Kidney (tissue), 14 donors: ENCODE results near the gene MIA. TPM values are rescaled to one million over a fixed set of nuclear protein-coding genes. Genes with fewer than 3 reads are reported as not detected.

ENCODE experiments used
- DNase-seq, 5 donors: peaks; one replicate each; pipeline ENCODE4 v3.0.0-alpha.2; 2013 to 2020
- FAIRE-seq: peaks from 2 replicates; lab custom pipeline; 2012; peaks lifted over from hg19 to GRCh38; lab: Jason Lieb, UNC
- H3K27ac ChIP-seq, 2 donors: one replicate each; pipeline ENCODE4 v1.7.0; 2013; ENCODE audit warnings: low read depth in 2 of 2, low read length in 2 of 2, inconsistent platforms in 1 of 2
- H3K27me3 ChIP-seq: one replicate; pipeline ENCODE4 v1.7.1; 2013; ENCODE audit warnings: low read length, inconsistent platforms; ENCODE audit not compliant: control insufficient read depth, insufficient read depth
- H3K36me3 ChIP-seq, 3 donors: one replicate each; pipeline versions ENCODE4 v1.7.0 to v1.7.1; 2013; ENCODE audit warnings: low read length in 3 of 3, control low read depth in 1 of 3, inconsistent platforms in 1 of 3; ENCODE audit not compliant: insufficient read depth in 3 of 3, control insufficient read depth in 2 of 3
- H3K4me1 ChIP-seq, 3 donors: one replicate each; pipeline versions ENCODE4 v1.7.0 to v1.7.1; 2013; ENCODE audit warnings: low read length in 3 of 3, inconsistent platforms in 1 of 3, low read depth in 1 of 3; ENCODE audit not compliant: control insufficient read depth in 2 of 3, insufficient read depth in 2 of 3
- H3K4me3 ChIP-seq, 3 donors: one replicate each; pipeline versions ENCODE4 v1.7.0 to v1.8.1; 2013; ENCODE audit warnings: low read length in 3 of 3, control low read depth in 1 of 3, inconsistent platforms in 1 of 3
- H3K9ac ChIP-seq, 3 donors: one replicate each; pipeline versions ENCODE4 v1.7.0 to v1.7.1; 2013; ENCODE audit warnings: low read length in 3 of 3, control low read depth in 1 of 3, inconsistent platforms in 1 of 3
- H3K9me3 ChIP-seq, 3 donors: one replicate each; pipeline versions ENCODE4 v1.7.0 to v1.7.1; 2013; ENCODE audit warnings: low read length in 3 of 3, control low read depth in 1 of 3, inconsistent platforms in 1 of 3; ENCODE audit not compliant: control insufficient read depth in 2 of 3, insufficient read depth in 1 of 3
- CTCF ChIP-seq: IDR thresholded peaks from 3 replicates; pipeline ENCODE4 v1.5.1; 2012; ENCODE audit warnings: mild to moderate bottlenecking, moderate library complexity, borderline replicate concordance; ENCODE audit not compliant: insufficient read depth; ENCODE audit errors: extremely low read depth
- intact Hi-C: fragments of 100-400 bp; cut with DNase I; formaldehyde crosslinking; loops from one replicate; pipeline ENCODE4 v1.11.1; 2022
- polyA plus RNA-seq: library from polyadenylated mRNA; stranded (reverse); fragments of 350-450 nt; fragmentation: Illumina TruSeq; extraction: RNeasy Lipid Tissue Mini Kit (QIAGEN cat#74804); gene quantifications from one replicate; pipeline ENCODE4 v1.2.3, GENCODE V29; 2014; ENCODE audit warnings: low read depth, low replicate concordance; ENCODE audit not compliant: insufficient read depth
- total RNA-seq: library from RNA; stranded (reverse); fragmentation: NEBNext Ultra II Directional; extraction: Animal tissue kit (Norgen Biotek cat#: 25700); gene quantifications from one replicate; pipeline ENCODE4 v1.2.1, GENCODE V29; 2021
- donor health status: control.
- donor health status: control.
- donor health status: control.
- donor health status: control.
- donor health status: control.
- donor health status: DM: yes; HTN: yes; CAD: no.
- donor health status: Normal renal cell carcinoma (clear cell type).

MIA gene
- total and polyA plus RNA-seq, 2 donors from 2014 or later, result 6.5 TPM; not detected in 1

DNA sequence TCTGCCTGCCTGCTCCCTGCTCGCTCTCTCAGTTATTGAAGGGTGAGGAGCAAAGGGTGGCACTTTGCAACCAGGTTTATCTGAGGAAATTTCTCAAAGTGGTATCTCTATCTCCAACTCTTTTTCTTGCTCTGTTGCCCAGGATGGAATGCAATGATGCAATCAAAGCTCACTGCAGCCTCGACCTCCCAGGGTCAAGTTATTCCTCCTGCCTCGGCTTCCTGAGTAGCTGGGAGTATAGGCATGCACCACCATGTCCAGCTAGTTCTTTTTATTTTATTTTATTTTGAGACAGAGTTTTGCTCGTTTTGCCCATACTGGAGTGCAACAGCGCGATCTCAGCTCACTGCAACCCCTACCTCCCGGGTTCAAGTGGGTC, 29.9 kb upstream of the MIA start:
- intact Hi-C loops, result no loop called here
- TF ChIP-seq CTCF, result no peak
- Histone ChIP-seq H3K4me1 (peaks cover 0 to 11% (median 10%) of the 10 kb centered on the region in 3 donors), H3K9me3 (no peaks in the 10 kb centered on the region), H3K36me3 (no peaks in the 10 kb centered on the region), H3K4me3 (no peak overlapping the region), H3K9ac (no peak overlapping the region), H3K27ac (no peak overlapping the region), H3K27me3 (no peaks in the 10 kb centered on the region)
- DNase-seq (peak in 3 of 5 donors; percentile 22 to 44 (median 41)), FAIRE-seq (no peak)

DNA sequence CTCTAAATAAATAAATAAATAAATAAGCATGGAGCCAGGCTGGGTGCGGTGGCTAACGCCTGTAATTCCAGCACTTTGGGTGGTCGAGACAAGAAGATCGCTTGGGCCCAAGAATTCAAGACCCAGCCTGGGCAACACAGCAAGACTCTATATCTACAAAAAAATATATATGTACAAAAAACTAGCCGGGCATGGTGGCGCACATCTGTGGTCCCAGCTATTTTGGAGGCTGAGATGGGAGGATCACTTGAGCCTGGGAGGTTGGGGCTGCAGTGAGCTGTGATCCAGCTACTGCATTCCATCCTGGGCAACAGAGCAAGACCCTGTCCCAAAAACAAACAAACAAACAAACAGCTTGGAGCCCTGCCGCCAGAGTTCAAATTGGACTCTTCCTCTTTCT, 27.8 kb upstream of the MIA start:
- Histone ChIP-seq H3K36me3 (no peaks in the 10 kb centered on the region), H3K4me1 (peaks cover 0 to 12% (median 11%) of the 10 kb centered on the region in 3 donors), H3K27me3 (no peaks in the 10 kb centered on the region), H3K27ac (no peak overlapping the region), H3K4me3 (no peak overlapping the region), H3K9me3 (no peaks in the 10 kb centered on the region), H3K9ac (no peak overlapping the region)
- intact Hi-C loops, result no loop called here
- no peak for DNase-seq
- TF ChIP-seq CTCF, result no peak
- no peak for FAIRE-seq

DNA sequence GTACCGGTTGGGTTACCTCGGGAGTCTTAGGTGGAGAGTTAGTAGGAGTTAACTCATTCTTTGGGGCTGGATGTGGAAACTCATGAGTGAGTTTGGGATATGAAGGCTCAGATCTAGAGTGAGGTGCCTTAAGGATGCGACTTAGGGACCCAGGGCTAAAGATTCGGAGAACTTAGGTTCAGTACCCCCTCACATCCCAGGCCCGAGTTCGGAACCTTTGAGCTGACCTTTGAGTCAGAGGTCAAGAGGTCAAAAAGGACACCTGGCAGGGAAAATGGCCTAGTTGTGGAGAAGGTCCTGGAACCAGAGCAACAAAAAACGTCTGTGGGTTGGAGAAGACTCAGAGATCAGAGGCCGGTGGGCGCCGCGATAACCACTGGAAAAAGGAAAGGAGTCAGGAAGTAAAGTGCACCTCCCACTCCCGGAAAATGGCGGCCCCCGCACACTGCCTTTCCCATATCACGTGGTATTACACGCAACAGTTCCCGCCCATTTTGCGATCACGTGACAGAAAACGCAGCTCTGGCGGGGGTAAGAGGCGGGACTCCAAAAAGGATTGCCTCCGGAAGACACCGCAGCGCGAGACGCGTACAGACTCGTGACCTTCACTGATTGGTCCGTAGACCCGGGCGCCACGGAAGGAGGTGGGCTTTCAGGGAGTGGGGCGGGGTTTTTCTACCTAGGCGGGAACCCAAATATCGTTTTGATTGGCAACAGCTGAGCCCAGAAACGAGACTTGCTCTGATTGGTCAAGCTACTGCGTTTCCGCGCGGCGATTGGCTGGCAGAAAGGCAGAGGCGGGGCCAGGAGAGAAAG, 25.1 kb upstream of the MIA start, which contains the start of gene ACTMAP:
TSS of gene ACTMAP (minus strand) at position 420 of the 816 bp plus-strand sequence. CDS start 674 bp downstream, outside the sequence.
- H3K9ac ChIP-seq, result peak within 1 kb of the TSS; percentile 61 to 97 (median 93)
- DNase-seq (peak; percentile 100), FAIRE-seq (peak; percentile 99)
- H3K4me3 ChIP-seq, result peak within 1 kb of the TSS; percentile 93 to 98 (median 96)
- no peak for TF ChIP-seq CTCF
- H3K27me3 ChIP-seq, result no peaks in the 10 kb centered on the region
- peak within 1 kb of the TSS; percentile 93 to 96 for H3K27ac ChIP-seq
- intact Hi-C loops, result no loop called here
- no peaks in the 10 kb centered on the region for H3K36me3 ChIP-seq
- no peaks in the 10 kb centered on the region for H3K9me3 ChIP-seq
- H3K4me1 ChIP-seq, result peaks cover 3 to 16% (median 13%) of the 10 kb centered on the region in 3 donors
